NCI-H1105 treated with DMSO at 0.1 percent for 48 hours (cell line): ENCODE data around the gene OR52B6.
"Not testable (repeated sequence)": the region's sequence is repeated elsewhere in the genome, so short reads cannot be mapped to it uniquely, and the experiment has no call there.

Experiments
- DNase-seq: peaks from one replicate; lab custom pipeline; 2025; lab: John Stamatoyannopoulos, UW

The OR52B6 gene

GRCh38 chr11:5580577-5580976 lies at the start of gene OR52B6:
Gene OR52B6, plus strand, starts transcription at chr11:5580877. Its CDS starts 0 bp downstream, at chr11:5580877.
- DNase-seq, result no peak

- DNase-seq, result no peak
These were observed 49.4 kb upstream of the OR52B6 start for GRCh38 chr11:5531053-5531831.

- DNase-seq, result no peak
These were observed 46.6 kb upstream of the OR52B6 start for GRCh38 chr11:5534046-5534445.

GRCh38 chr11:5536482-5536881 lies 44.2 kb upstream of the OR52B6 start:
- DNase-seq, result no peak

- DNase-seq, result no peak
These were observed 39.2 kb upstream of the OR52B6 start for GRCh38 chr11:5541427-5541826.

- DNase-seq, result no peak
These were observed 34.2 kb upstream of the OR52B6 start for GRCh38 chr11:5546457-5546856.

GRCh38 chr11:5547982-5548381 lies 32.7 kb upstream of the OR52B6 start:
- no peak for DNase-seq

GRCh38 chr11:5548440-5548839 lies 32.2 kb upstream of the OR52B6 start, which contains the start of gene OR52H1:
Gene OR52H1, minus strand, starts transcription at chr11:5548540. Its CDS starts 3,035 bp downstream, at chr11:5545505.
- no peak for DNase-seq

- DNase-seq, result no peak
These were observed 30.1 kb upstream of the OR52B6 start for GRCh38 chr11:5550440-5551095.

- DNase-seq, result no peak
These were observed 27.3 kb upstream of the OR52B6 start for GRCh38 chr11:5553343-5553742.

GRCh38 chr11:5556596-5557188 lies 24.0 kb upstream of the OR52B6 start:
- DNase-seq, result no peak

- no peak for DNase-seq
These were observed 22.9 kb upstream of the OR52B6 start for GRCh38 chr11:5557751-5558150.

- DNase-seq, result no peak
These were observed 16.2 kb upstream of the OR52B6 start for GRCh38 chr11:5564259-5565019.

GRCh38 chr11:5574654-5575053 lies 6.0 kb upstream of the OR52B6 start:
- no peak for DNase-seq

- DNase-seq, result no peak
These were observed 5.5 kb upstream of the OR52B6 start for GRCh38 chr11:5575152-5575551.

GRCh38 chr11:5577101-5577500 lies 3.6 kb upstream of the OR52B6 start:
- no peak for DNase-seq

GRCh38 chr11:5581014-5581413 lies 337 bp downstream of the OR52B6 start:
- no peak for DNase-seq

- DNase-seq, result not testable (repeated sequence)
These were observed 3.8 kb downstream of the OR52B6 start for GRCh38 chr11:5584458-5584857.

- not testable (repeated sequence) for DNase-seq
These were observed 9.2 kb downstream of the OR52B6 start for GRCh38 chr11:5589906-5590305.

- no peak for DNase-seq
These were observed 10.9 kb downstream of the OR52B6 start for GRCh38 chr11:5591613-5592012.

- DNase-seq, result no peak
These were observed 11.9 kb downstream of the OR52B6 start for GRCh38 chr11:5592615-5593014.

GRCh38 chr11:5593146-5593545 lies 12.5 kb downstream of the OR52B6 start:
- no peak for DNase-seq
